NCI-H2171 treated with DMSO at 0.1 percent for 48 hours (cell line): ENCODE data around the gene HSPB9.
"Not testable (repeated sequence)": the region's sequence is repeated elsewhere in the genome, so short reads cannot be mapped to it uniquely, and the experiment has no call there.

Experiments
- DNase-seq: peaks from one replicate; lab custom pipeline; 2025; lab: John Stamatoyannopoulos, UW

Gene HSPB9

DNA sequence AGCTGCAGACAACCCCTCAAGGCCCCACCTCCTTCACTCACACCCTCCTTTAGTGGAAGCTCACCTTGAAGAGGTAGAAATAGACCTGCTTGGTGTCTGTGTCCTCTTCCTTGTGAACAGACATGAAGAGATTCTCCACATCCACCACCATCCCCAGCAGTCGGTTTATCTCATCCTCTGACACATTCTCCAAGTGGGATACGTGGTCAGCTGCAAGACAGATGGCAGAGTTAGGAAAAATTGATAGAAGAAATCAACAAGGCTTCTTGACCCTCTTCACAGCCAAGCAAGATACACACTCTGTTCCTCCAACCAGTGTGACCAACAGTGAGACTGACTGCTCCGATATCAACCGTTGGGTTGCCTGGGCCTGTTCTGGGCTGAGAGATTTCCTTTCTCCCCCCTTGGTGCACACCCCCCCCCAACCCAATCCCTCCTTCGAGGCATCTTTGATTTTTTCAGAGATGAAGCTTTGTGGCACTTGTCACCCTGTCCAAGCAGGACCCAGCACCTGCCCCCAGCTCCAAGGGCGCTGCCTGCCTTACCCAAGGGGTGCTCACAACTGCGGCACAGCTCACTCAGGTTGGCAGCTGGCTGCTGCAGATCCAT, 2.3 kb upstream of the HSPB9 start:
- DNase-seq, result no peak

DNA sequence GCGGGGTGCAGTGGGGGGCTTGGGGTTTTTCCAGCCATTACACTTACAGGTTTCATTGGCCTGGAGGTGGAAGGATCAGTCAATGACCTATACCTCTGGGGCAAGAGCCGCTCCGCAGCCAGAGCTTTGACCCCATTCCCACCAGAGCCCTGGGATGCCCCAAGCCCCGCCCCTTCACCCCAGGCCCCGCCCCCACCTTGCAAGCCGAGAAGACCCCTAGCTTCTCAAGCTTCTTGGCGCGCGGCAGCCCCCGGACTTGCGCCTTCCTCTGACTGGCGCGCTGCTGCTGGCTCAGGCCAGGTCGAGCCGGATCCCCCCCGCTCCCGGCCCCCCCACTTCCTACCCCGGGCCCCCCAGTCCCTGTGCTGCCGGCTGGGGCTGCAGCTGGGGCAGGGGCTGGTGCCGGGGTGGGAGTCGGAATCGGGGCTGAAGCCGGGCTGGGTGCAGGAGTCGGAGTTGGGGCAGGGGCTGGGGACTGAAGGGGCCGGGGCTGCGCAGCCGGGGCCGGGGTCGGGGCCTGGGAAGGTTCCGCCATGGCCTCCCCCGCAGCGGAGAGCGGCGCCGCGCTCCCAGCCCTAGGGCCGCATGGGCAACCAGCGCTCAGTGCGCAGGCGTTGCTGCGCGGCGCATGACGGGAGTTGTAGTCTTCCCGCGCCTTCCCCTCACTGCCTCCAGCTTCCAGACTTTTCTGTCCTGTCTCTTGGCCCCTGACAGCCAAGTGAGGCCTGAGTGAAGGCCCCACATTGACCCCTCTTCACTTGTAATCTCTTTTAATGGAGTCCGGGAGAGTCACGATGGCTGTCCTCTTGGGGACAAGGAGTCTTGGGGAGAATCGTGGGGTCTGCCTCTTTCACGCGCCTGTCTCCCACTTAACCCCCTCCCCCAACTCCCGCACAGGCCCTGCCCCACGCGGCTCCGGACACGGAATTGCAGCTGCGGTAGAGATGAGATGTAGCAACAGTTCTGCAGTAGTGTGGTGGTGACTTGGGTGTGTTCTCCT, 1.5 kb upstream of the HSPB9 start, which contains the start of gene KAT2A:
Gene KAT2A, minus strand, starts transcription at position 598 of the 1,000 bp plus-strand sequence. Its CDS starts 63 bp downstream, at position 535.
- DNase-seq, result peak; percentile 77

DNA sequence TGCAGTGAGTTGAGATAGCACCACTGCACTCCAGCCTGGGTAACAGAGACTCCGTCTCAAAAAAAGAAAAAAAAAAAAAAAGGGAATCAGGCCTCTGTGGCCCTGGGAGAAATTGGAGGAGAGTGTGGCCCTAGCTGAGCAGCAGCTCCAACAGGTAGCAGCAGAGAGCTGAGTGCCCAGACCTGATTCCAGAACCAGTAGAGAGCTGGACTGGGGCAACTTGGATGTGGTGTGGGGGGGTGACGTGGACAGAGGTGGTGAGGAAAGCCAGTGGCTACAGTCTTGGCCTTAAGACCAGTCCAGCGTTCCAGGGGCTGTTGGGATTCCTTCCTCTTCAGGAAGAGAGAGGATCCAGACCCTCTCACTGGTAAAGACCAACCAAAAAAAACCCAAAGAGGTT, 1.7 kb downstream of the HSPB9 start:
- DNase-seq, result no peak

DNA sequence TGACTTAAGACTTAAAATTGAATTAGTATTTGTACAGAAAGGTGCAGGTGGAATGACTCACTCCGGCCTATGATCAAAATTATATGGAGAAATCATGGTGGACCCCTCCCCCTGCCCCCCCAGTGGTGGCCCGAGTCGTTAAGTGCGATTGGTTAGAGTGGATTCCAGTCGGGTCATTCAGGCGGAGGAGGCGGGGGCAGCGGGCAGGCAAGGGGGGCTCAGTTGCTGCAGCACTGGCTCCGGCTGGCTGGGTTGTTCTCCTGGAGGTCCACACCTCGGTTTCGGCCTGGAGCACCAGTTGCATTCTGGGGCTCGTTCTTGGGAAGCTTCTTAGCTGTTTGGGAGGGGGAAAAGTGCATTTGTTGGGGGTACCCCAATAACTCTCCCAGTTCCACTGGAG, 3.0 kb downstream of the HSPB9 start:
- no peak for DNase-seq

DNA sequence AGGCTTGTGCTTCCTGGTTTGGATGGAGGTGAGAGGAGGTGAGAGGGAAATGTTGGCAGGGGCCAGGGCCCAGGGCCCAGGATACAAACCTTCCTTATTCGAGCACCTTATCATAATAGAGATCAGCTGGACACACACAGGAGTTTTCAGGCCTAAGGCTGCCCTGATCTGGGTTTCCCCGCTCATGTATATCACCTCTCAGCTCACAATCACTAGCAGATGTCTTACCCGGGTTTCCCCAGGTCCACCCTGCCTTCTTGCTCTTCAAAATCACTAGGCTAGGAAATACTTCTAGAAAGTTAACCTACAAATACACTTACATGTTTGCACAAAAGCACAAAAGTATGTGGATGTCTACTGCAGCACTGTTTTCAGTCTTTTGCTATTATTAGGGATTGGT, 4.2 kb downstream of the HSPB9 start:
- DNase-seq, result no peak

DNA sequence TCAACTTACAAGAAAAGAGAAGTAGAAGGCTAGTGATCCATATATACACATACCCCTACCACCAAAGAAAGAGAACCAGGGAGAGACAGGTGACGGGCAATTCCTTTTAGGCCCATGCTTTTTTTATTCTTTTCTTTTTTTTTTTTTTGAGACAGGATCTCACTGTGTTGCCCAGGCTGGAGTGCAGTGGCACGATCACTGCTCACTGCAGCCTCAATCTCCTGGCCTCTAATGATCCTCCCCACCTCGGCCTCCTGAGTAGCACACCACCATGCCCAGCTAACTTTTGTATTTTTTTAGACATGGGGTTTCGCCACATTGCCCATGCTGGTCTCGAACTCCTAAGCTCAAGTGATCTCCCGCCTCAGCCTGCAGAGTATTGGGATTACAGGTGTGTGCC, 4.8 kb downstream of the HSPB9 start:
- no peak for DNase-seq

DNA sequence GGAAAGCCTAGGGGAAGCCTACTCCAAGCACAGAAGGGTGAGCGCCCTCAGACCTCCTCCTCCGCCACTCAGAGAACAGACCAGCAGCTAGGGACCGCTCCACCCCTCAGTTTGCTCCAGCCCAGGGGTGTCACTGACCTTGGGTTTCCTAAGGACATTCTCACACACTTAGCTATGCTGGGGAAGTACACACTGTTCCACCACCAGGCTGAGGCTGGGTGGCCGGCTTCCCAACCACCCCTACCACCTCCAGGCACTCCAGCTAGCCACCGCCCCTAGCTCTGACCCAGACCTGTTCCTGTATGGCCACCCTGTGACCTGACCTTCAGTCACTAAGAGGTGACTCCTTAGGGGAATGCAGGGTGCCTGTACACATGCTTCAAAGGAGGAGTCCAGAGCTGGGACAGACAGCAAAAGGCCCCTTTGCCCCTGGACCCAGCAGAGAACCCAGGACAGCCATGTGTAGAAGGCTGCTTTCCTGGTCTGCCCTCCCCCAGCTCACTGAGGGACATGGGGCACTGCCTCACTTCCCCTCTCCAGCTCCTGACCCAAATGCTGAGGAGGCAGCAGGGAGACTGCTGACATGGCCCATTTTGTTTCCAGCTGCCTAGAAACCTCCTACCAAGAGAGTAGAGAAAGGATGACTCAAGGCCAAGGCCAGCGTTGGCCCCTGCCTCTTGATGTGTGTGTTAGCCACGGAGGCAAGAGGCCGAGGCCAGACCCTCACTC, 6.7 kb downstream of the HSPB9 start:
- no peak for DNase-seq

DNA sequence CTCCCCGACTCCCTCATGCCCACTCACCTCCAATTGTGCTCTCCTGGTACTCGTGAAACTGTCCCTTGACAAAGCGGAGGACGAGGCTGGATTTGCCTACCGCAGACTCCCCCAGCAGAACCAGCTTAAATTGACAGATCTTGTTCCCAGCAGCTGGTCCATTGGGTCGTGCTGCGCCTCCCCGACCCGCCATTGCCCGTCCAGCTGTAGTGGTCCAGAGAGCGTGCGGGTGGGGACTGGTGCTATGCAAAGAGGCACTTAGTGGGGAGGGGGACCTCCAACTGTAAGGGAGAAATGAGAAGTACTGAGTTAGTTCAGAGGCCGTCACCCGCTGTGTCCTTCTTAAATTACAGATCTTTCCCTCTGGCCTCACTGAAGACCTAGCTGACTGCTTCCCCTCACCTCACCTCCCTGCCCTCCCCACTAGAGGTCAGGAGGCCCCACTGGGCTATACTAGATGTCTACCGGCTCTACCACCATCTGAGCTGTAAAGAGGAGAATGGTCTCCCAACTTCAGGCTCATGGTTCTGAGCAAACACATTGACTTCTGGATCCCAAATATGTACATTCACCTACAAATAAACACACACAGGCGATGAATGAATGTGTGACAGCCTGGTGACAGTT, 7.8 kb downstream of the HSPB9 start:
- DNase-seq, result no peak

DNA sequence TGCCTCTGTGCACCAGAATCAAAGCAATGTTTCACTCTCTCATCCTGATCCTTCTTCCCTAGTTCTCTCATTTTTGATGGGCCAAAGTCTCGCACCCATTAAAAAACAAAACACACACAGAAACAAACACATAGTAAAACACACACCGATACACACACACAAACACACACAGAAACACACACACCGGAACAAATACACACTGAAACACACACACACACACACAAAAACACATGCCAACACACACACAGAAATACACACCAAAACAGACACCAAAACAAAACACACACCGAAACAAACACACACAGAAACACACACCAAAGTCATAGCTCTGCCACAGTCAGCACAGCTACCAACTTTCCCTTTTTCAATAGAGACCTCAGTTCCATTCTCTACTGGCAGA, 8.6 kb downstream of the HSPB9 start:
- DNase-seq, result no peak

DNA sequence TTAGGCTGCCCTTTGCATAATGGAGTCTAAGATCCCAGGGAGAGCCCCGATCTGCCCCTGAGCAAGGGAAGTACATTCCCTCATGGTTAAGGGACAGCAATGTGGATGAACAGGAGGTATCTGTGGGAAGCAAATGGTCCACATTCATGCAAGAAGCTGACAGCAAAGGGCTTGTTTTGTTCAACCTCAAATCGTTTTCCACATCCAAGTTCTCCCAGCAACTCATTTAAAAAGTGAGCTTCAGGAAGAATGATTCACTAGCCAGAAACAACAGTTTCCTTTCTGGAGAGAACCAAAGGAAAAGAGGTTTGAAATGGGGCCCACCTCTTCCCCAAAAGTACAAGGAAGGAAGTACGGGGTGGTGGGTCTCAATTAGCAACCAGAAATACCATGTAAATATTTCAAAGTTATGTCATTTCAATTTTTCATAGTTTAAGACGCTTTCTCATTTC, 9.4 kb downstream of the HSPB9 start:
- DNase-seq, result no peak

DNA sequence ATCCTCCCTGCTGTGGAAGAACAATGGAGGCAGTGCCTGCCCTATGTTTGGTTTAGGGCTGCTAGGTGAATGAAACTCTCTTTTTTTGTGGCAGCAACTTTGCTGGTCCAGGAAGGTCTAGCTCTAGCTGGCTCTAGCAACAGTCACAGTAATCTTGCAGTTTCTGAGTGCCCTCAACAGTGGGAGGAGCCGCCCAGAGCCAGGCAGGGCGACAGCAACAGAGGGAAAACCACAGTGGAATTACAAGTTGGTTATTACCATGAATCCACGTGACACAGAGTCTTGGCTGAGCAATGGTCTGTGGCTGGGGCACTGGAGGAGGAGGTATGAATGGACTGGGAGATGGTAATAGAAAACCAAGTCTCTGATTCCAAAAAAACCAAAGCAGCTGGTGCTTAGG, 10.3 kb downstream of the HSPB9 start:
- DNase-seq, result no peak

DNA sequence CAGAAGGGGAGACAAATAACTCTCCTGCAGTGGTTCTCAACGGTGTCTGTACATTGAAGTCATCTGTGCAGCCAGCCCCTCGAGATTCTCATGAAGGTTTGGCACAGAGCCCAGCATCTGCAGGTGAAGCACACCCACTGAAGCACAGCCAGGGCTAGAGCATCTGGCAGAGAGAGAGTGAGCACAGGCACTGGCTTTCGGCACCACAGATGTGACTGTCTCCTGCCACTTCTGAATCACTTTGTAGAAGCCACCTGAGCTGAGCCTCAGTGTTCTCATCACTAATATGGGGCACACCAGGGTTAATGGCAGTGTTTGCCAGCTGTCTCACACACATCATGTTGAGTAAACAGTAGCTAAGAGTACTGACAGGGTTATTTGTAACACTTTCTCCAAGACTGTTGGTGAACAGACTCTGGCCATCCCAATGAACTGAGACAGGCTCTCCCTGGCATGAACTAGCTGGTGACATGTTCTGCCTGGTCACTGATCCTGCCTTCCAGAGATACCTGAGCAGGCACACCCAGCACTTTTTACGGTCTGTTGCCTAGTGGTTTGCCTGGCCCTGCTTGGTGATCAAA, 10.9 kb downstream of the HSPB9 start:
- DNase-seq, result peak; percentile 98

DNA sequence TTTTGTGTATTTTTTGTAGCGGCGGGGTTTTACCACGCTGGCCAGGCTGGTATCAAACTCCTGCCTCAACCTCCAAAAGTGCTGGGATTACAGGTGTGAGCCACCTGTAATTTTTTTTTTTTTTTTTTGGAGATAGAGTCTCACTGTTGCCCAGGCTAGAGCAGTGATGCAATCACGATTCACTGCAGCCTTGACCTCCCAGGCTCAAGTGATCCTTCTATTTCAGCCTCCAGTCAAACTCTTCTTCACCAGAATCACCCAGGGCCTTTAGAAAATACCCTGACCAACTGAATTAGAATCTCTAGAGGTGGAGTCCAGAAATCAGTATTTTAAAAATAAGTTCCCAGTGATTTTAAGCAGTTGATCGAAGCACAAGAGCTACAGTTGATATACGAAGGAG, 12.5 kb downstream of the HSPB9 start:
- no peak for DNase-seq

DNA sequence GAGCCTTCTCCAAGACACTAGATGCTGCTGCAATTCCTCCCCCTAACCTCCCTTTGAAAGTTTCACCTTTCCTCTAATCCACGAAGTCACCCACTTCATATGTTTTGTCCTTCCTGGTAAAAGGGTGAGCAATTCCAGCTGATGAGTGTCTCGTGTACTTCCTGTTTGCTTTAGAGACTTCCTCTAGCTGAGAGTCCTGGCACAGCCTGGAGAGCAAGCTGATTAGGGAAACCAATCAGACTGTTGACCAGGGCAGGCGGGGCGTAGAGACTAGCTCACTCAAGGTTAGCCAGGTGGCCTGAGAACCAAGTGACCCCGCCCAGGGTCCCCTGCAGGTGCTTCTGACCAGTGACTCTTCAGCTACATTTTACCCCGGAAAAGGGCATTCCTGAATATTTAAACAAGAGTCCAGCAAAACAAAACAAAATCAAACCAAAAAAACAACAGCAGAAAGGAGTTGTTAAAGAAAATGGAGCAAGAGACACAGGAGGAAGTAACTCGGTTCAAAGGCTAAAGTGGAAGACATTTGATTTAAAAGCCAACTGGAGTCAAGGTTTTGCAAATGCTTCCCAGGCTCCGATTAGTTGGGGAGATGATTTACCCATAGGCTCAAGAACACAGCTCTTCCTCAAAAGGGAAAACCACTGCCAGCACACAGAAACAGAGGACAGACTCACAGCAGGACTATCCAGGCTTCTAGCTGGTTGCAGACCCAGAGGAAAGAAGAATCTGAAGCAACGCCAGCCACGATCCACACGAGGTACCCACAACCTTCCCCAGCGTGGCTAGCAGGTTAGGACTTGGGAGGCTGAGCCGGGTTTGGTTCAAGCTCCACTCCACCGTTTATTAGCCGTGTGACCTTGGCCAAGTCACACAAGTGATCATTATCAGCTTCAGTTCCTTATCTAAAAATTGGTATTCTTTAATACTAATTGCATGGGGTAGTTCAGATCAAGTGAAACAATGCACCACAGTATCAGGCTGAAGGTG, 13.4 kb downstream of the HSPB9 start:
- DNase-seq, result no peak

DNA sequence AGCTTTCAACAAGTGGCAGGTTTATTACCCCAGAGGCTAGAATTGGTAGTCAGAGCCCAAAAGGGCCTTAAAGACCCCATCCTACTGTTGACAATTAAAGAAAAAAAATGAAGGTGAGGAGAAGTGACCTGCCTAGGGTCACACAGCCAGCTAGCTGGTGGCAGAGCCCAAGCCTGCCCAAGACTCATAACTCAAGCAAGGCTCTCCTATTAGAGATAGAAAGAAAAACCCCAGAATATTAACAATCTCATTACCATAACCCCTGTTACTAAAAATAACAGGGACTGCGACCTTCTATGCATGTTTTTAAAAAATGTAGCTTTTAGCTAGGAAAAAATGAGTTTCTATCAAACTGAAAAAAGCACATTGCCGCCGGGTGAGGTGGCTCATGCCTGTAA, 14.0 kb downstream of the HSPB9 start:
- DNase-seq, result no peak

DNA sequence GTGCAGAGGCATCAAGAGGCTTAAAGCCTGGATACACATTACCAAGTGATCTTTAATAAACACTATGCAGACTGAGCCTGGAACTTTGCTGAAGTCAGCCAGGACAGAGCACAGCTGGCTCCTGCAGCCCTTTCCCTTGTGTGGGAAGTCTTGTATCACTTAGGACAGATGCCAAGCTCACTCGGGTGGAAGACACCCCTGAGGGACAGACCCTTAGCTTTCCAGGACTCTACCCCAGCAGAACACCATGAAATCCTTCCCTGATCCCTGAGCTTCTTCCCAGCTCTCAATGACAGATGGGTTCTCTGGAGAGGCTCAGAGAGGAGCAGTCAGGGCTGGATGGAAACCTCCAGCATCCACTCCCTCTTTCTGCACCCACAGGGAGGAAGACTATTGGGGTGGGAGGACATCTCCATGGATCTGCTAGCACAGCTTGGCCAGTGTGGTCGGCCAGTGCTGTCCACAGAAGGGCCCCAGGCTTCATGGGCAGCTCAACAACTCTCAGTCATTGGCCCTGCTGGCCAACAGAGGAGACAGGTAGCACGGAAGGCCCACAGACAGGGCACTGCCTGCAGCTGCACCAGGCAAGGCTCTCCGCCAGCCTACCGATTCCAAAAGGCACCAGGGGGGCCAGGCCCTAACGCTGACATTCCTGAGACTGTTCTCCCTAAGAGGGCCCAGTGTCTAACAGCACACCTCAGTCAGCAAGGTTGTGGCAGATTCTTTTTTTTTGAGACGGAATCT, 16.3 kb downstream of the HSPB9 start:
- peak; percentile 82 for DNase-seq

DNA sequence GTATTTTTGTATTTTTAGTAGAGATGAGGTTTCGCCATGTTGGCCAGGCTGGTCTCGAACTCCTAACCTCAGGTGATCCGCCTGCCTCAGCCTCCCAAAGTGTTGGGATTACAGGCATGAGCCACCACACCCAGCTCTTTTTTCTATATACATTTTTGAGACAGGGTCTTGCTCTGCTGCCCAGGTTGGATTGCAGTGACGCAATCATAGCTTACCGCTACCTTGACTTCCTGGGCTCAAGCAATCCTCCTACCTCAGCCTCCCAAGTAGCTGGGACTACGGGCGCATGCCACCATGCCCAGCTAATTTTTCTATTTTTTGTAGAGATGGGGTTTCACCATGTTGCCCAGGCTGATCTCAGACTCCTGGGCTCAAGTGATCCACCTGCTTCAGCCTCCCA, 18.1 kb downstream of the HSPB9 start:
- not testable (repeated sequence) for DNase-seq

DNA sequence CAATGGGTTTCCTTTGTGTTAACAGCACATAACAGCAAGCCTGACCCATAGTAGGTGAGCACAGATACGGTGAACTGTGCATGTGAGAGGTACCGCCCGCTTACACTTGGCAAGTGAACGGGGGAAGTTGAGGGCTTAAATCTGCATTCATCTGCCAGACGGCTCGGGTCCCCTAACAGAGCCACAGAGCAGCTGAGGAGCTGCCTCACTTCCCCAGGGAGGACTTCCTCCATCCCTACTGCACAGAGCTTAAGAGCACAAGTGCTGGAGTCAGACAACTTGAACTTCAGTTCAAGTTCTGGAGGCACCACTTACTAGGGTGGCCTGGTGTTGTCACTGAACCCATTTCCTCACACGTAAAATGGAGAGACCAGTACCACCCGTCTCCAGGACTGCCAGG, 18.8 kb downstream of the HSPB9 start:
- DNase-seq, result no peak

DNA sequence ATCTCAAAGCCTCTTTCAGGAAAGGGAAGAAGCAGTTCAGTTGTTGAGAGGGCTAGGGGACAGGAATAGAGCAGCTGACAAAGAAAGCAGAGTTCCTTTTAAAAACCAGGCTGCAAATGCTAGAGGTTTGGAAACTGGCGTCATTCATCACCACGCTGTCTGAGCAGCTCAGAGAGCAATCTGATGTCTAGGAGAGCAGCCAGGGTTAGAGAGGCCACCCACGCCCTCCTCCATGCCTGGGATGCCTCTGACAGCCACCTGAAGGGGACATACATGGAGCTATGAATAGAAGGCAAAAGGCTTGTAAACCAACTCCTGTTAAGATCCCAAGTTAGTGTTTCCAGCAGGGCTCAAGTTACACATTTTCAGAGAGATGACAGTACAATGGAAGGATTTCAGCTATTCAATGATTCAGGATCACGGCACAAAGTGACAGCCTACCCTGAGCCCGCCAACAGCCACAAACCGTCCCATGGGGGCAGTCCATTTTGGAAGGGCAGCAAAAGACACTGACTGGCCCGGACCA, 19.8 kb downstream of the HSPB9 start:
- peak; percentile 12 for DNase-seq
